Measurements from ENCODE around the gene PPFIBP1.

The PPFIBP1 gene

GRCh38 chr12:27523642-27524493 is at the start of gene PPFIBP1:
PPFIBP1 (plus strand) TSS chr12:27524206; CDS start chr12:27633397, 109,191 bp downstream.
- DNase-seq (ENCODE audit: low read depth, low spot score): peak; percentile 99

DNA sequence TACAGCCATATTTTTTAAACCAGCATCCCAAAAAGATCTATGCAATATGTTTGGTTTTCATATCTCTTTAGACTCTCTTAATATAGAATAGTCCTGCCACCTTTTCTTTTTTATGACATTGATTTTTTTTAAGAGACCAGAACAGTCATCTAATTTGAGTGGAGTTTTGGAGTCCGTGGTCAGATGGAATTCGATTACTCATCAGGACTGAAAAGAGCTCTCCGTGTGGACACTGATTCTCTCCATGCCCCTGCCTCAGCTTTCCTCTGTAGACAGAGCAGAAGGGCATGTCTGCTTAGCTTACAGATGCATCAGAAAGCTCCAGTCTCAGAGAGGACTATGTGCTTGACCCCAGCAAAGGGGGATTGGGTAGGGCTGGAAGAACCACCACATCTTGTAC is 49.7 kb upstream of the PPFIBP1 start:
- DNase-seq (ENCODE audit: low read depth, low spot score): peak; percentile 86

GRCh38 chr12:27477049-27477448 is 47.0 kb upstream of the PPFIBP1 start:
- no peak for DNase-seq (ENCODE audit: low read depth, low spot score)

DNA sequence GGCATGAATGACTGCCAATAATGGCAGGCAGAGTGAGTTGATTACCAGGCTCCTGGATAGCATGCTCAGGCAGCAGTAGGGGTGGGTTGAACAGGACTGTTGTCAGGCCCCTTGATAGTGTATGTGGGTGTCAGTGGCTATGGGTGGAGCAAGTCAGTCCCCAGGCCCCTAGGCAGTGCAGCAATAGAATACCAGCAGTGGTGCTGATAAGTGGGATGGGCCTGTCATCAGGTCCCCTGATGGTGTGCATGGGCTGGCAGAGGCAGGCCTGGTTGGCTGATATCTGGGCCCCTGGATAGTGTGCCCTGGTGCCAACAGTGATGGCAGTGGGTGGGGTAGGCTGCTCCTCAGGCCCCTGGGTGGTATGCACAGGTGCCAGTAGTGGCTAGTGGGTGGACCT is 45.1 kb upstream of the PPFIBP1 start:
- DNase-seq (ENCODE audit: low read depth, low spot score): no peak

DNA sequence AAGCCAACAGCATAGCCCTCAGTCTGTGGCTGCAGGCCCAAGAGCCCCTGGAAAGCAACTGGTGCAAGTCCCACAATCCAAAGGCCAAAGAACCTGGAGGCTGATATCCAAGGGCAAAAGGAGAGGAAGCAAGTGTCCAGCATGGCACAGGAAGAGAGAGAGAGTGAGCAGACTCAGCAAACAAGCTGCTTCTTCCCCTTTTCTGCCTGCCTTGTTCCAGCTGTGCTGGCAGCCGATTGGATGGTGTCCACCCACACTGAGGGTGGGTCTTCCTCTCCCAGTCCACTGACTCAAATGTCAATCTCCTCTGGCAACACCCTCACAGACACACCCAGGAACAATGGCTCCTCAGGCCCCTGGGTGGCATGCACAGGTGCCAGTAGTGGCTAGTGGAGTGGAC is 44.0 kb upstream of the PPFIBP1 start:
- no peak for DNase-seq (ENCODE audit: low read depth, low spot score)

- no peak for DNase-seq (ENCODE audit: low read depth, low spot score)
Measured at GRCh38 chr12:27486961-27487360, 37.0 kb upstream of the PPFIBP1 start.

DNA sequence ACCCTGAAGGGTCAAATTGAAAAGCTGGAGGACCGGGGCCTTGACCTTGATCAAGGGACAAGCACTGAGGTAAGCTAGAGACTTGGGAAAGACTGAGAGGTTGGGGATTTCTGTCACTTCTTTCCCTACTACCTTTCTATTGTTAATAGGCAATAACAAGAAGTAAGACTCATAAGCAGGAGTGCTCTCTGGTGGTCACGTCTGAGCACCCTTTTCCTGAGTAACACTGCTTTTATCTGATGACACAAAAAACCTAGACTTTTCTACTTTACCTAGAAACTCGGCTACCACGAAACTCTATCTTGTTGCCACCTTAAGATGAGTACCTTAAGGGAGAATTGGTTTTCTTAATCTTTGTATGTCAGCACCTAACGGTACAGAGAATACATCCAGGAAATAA is 35.5 kb upstream of the PPFIBP1 start:
- DNase-seq (ENCODE audit: low read depth, low spot score): no peak

DNA sequence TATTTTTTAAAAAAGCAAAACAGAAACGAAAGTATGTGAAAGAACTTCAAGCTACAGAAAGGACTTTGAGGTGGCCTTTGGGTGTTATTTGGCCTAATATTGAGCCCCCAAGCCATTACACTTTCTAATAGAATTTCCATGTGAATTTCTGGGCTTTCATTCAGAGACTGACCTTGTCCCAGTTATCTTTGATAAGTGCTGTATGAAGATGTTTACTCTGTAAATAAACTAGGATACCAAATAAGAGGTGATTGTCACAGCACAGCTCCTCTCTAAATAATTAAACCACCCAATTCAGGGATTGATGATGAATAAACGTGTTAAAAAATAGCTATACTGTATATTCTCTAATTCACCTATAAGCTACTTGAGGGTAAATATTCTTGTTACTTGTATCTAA is 32.8 kb upstream of the PPFIBP1 start:
- DNase-seq (ENCODE audit: low read depth, low spot score): no peak

GRCh38 chr12:27493260-27493940 is 30.6 kb upstream of the PPFIBP1 start:
- DNase-seq (ENCODE audit: low read depth, low spot score): peak; percentile 23

GRCh38 chr12:27497446-27497845 is 26.6 kb upstream of the PPFIBP1 start:
- DNase-seq (ENCODE audit: low read depth, low spot score): no peak

- DNase-seq (ENCODE audit: low read depth, low spot score): no peak
Measured at GRCh38 chr12:27498149-27498548, 25.9 kb upstream of the PPFIBP1 start.

- DNase-seq (ENCODE audit: low read depth, low spot score): no peak
Measured at GRCh38 chr12:27498761-27499160, 25.2 kb upstream of the PPFIBP1 start.

- DNase-seq (ENCODE audit: low read depth, low spot score): no peak
Measured at GRCh38 chr12:27499377-27499776, 24.6 kb upstream of the PPFIBP1 start.

- no peak for DNase-seq (ENCODE audit: low read depth, low spot score)
Measured at GRCh38 chr12:27500546-27500945, 23.5 kb upstream of the PPFIBP1 start.

DNA sequence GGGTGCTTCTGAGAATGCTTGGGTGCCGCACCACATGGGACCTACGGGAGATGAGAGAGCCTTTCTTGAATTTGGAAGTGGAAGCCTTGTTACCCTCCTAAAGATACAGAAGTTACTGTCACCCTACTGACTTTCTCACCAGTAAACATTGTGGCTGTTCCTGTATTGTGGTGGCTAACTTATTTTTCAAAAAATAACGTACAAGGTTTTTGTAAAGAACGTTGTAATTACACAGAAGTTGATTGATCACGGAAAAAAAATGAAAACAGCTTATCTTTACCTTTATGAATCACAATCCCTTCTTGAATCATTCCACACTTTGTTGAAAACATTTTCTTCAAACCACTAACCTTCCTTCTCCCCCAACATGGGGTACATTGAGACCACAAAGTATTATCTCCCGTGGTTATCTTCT is 22.0 kb upstream of the PPFIBP1 start:
- no peak for DNase-seq (ENCODE audit: low read depth, low spot score)

- peak; percentile 26 for DNase-seq (ENCODE audit: low read depth, low spot score)
Measured at GRCh38 chr12:27504507-27504906, 19.5 kb upstream of the PPFIBP1 start.

- DNase-seq (ENCODE audit: low read depth, low spot score): peak; percentile 44
Measured at GRCh38 chr12:27505109-27505508, 18.9 kb upstream of the PPFIBP1 start.

- DNase-seq (ENCODE audit: low read depth, low spot score): peak; percentile 56
Measured at GRCh38 chr12:27505761-27506160, 18.2 kb upstream of the PPFIBP1 start.

GRCh38 chr12:27506645-27507189 is 17.3 kb upstream of the PPFIBP1 start:
- DNase-seq (ENCODE audit: low read depth, low spot score): no peak

GRCh38 chr12:27508736-27509431 is 15.1 kb upstream of the PPFIBP1 start:
- DNase-seq (ENCODE audit: low read depth, low spot score): no peak

DNA sequence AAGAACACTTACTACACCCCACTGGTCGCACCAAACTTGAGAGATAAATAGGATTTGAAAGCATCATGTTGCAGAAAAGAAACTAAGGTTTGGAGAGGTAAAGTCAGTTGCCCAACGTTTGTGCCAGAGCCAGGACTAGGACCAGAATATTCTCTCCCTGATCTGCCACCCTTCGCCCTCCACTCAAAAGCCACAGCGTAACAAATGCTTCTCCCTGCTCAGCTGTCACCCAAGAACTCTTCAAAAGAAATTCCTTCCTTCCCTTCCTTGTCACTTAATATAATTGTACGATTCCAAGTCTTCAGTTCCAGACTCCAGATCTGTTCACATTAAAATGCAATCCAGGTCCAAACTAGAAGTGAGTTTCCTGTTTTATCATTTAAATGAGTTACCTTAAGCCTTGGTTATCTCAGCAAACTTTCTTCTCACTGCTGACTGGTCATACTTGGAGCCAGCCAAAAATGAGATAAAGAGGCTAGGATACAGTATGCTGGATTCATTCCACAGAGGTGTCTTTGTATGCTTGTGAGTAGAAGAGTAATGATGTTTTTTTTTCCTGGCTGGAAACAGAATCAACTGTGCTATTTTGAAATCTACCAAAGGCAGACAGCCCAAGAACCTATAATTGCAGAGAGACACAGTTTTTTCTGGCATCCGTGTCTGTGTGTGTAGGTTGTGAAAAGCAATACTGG is 12.8 kb upstream of the PPFIBP1 start:
- peak; percentile 79 for DNase-seq (ENCODE audit: low read depth, low spot score)

DNA sequence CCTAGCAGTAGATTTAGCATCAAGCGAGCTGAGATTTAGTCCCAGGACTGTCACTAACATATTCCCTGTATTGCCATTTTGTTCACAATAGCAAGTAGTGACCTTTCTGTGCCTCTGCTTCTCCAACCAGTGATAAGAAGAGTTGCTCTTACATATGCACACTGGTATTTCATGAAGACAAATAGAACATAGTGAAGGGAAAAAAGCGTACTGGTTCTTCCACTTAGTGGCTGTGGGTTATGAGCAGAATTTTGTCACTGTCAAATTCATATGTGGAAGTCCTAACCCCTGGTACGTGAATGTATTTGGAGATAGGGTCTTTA is 12.3 kb upstream of the PPFIBP1 start:
- DNase-seq (ENCODE audit: low read depth, low spot score): no peak
